GM12873 (cell line): ENCODE data around the gene NOC3L.

Experiments used
- CTCF ChIP-seq: IDR thresholded peaks from 2 replicates; pipeline ENCODE4 v1.5.1; 2012; ENCODE audit warnings: low read depth, mild to moderate bottlenecking, moderate library complexity, low read length, control low read depth; ENCODE audit not compliant: insufficient read depth; ENCODE audit errors: missing control alignments

The NOC3L gene

GRCh38 chr10:94299417-94299816, 63.3 kb downstream of the NOC3L start:
- no peak for TF ChIP-seq CTCF

GRCh38 chr10:94294168-94294567, 68.6 kb downstream of the NOC3L start:
- no peak for TF ChIP-seq CTCF

- TF ChIP-seq CTCF, result no peak
Observed at GRCh38 chr10:94293354-94293753, 69.4 kb downstream of the NOC3L start.

- TF ChIP-seq CTCF, result no peak
Observed at GRCh38 chr10:94292434-94293090, 70.2 kb downstream of the NOC3L start.

- TF ChIP-seq CTCF, result no peak
Observed at GRCh38 chr10:94288361-94289101, 74.2 kb downstream of the NOC3L start.

- no peak for TF ChIP-seq CTCF
Observed at GRCh38 chr10:94287336-94287735, 75.4 kb downstream of the NOC3L start.

- no peak for TF ChIP-seq CTCF
Observed at GRCh38 chr10:94286901-94287300, 75.8 kb downstream of the NOC3L start.
